Measurements from ENCODE around the gene RWDD4.
"Not testable (repeated sequence)": the region's sequence is repeated elsewhere in the genome, so short reads cannot be mapped to it uniquely, and the experiment has no call there.

Gene RWDD4

DNA sequence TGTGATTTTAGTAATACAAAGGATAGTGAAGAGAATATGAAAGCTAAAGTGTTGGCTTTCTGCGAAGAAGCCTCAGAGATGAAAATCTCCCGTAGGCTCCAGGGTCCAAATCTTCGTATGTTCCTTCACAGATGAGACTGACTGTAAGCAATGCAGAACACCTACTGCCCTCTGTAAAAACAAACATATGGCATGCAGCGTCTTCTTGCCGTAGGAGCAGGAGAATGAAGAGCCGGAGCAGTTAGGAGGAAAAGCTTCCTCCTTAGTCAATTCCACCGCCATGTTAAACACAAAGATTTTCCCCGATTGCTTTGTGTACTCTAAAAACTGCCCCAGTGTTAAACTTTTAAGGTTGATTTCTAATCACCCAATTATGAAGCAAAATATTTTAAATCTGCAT is 22.5 kb downstream of the RWDD4 start:
- in situ Hi-C loops (cut with MboI; ENCODE audit: low sequenced_read_pairs), result no loop called here

DNA sequence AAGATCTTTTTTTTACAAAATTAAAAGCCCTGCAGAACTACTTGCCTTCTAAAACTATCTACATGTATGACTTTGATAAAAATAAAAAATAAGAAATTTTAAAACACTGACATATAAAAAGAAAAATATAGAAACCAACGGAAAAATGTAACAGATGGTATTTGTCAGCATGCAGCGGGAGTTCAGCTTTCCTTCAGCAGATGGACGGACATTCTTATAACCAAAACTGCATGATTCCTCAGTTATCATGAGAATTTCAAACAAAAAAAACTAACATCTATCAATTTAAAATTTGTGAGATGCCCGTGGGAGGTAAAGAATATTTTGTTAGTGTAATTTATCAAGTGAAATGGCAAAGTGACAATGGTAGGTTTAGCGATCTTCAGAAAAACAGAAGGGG is 23.2 kb downstream of the RWDD4 start:
- in situ Hi-C loops (cut with MboI; ENCODE audit: low sequenced_read_pairs), result no loop called here

DNA sequence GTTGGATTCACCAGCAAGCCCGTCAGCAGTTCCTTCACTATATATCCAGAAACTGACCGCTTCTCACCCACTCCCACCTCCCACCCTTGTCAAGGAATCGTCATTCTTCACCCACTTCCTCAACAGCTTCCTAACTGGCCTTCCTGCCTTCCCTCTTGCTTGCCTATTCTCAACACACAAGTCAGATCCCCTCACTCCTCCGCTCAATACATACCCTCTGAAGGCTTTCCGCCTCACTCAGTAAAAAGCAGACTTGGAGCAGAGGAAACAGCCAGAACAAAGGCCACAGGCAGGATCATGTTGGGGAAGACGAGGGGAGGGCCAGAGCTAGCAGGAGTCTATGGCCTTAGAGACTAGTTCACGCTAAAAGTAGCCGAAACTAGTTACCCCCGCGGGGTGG is 23.7 kb downstream of the RWDD4 start:
- in situ Hi-C loops (cut with MboI; ENCODE audit: low sequenced_read_pairs), result no loop called here

DNA sequence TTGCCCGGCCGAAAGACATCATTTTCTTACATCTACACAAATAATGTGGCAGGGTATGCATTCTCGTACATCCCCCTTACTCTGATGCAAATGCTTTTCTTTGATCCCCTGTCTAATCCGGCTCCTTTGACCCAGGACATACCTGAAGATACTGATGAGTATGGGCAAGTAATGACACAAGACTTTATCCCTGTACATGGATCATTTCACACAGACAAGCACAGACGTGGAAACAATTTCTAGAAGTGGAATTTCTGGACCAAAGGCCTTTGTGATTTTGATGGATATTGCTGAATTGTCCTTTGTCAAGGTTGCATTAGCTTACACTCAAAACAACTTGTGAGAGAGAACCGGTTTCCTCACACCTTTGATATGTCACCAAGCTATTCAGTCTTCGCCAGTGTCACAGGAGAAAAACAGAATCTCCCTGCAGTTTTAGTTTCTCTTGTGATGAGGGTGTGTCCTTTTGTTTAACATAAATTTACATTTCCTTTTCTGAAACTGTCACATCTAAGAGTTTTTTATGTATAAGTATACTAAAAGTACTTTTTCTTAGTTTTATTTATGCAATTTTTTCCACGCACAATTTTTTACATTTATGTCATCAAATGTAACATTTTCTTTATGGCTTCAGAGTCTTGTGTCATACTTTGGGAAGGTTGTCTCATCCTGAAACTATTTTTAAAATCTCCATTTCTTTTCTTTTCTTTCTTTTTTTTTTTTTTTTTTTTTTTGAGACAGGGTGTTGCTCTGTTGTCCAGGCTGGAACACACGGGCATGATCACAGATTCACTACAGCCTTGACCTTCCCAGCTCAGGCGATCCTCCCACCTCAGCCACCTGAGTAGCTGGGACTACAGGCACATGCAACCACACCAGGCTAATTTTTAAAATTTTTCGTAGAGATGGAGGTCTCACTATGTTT is 25.2 kb downstream of the RWDD4 start:
- in situ Hi-C loops (cut with MboI; ENCODE audit: low sequenced_read_pairs), result no loop called here

DNA sequence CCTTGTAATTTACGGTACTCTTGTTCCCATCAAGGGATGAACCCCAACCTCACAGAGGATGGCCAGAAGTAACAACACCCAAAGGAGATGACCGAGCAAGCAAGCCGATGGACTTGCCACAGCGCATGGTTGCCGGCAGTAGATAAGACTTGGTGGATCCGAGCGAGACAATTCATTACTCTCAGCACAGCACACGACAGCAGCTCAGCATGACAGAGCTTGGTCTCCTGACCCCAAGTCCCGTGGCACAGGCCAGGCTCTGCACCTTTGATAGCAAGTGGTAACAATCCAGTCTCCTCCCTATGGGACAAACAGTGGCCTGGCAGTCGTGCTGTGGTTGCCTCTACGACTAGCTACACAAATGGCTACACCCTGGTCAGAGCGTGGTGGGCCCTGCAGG is 26.3 kb downstream of the RWDD4 start:
- in situ Hi-C loops (cut with MboI; ENCODE audit: low sequenced_read_pairs), result no loop called here

DNA sequence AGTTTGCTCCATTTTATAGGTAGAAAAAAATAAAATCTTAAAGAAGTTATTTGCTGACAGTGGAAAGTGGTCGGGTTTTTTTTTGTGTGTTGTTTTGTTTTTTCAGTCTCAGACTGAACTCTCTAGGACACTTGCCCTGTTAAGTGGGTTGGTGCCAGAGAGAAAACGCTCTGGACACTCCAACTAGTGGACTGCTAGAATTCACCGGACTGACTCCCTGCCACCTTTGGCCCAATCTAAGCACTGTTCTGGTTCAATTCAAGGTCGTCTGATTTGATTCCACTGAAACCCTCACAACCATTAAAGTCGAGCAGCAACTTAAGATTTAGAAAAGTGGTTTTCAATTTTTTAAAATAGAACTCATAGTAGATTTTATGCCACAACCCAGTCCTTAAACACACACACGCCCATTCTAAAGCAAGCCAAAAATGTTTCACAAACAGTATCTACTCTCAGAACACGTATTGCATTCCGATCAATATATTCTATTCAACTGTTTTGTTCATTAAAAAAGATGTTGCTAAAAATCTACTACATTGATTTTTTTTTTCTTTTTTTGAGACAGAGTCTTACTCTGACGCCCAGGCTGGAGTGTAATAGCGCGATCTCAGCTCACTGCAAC is 27.3 kb downstream of the RWDD4 start:
- in situ Hi-C loops (cut with MboI; ENCODE audit: low sequenced_read_pairs), result no loop called here

DNA sequence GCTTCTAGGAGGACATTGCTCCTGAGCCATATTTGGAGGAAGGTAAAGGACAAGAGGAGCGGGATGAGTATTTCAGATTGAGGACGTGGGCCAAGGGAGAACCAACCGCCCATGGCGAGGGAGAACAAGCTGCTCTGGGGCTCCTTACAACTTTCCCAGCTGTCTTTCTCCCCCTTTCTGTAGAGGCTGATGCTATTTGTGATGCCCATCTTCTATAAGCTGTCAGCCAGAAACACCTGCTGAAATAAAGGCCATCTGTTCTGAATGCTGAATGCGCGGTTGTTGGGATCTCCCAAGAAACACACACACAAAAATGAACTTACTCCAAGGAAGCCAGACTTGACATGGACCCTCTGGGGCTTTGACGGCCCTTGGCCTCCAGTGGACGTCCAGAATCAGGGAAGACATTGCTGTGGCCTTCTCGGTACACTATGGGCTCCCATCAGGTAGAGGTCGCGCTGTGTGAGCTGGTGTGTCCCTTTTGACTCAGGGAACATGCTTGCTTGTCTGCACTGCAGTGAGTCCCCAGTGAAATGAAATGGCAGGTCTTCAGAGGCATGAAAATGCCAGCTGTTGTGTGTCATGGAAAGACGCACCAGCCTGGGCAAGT is 30.9 kb downstream of the RWDD4 start:
- in situ Hi-C loops (cut with MboI; ENCODE audit: low sequenced_read_pairs), result no loop called here

DNA sequence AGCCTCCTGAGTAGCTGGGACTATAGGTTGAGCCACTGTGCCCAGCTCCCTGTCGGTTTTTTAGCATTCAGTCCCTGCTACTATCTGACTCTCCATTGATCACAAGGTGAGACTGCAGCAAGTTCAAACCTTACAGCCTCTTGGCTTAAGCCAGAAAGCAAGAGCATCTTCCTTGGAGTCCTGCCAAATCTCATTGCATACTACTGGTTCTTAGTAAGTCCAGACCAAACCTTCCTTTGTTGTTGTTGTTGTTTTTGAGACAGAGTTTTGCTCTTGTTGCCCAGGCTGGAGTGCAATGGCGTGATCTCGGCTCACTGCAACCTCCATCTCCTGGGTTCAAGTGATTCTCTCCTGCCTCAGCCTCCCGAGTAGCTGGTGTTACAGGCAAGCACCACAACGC is 31.7 kb downstream of the RWDD4 start:
- in situ Hi-C loops (cut with MboI; ENCODE audit: low sequenced_read_pairs), result not testable (repeated sequence)

DNA sequence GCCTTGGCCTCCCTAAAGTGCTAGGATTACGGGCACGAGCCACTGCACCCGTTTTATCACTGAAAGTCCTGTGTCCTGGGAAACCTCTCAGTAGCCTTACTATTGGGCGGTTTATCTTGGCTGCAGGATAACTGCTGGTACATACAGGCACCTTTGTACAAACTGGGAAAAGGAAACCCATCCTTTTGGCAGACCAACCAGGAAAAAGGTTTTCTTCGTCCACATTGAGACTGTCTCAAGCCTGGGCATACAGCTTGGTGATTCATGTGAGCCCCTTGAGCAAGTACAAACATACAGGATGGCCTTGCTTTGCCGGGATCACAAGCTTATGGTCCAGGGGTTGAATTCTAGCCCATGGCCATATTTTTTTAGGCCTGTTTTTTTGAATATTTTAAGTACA is 32.8 kb downstream of the RWDD4 start:
- in situ Hi-C loops (cut with MboI; ENCODE audit: low sequenced_read_pairs), result no loop called here

DNA sequence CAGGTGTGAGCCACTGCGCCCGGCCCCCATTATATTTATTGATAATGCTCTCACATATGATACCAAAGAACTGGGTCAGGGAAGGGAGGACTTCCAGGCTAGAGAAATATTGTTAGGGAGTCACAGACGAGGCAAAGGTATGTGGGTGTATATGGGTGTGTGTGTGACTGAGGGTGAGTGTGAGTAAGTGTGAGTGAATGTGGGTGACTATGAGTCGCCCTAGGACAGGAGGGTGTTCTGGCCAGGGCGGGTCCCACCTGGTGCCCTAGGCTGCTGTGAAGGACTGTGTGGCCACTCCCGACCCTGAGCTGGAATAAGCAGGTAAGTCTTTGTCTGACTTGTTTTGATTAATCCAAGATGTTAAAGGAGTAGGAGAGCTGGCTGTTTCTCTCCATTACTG is 34.4 kb downstream of the RWDD4 start:
- in situ Hi-C loops (cut with MboI; ENCODE audit: low sequenced_read_pairs), result no loop called here

DNA sequence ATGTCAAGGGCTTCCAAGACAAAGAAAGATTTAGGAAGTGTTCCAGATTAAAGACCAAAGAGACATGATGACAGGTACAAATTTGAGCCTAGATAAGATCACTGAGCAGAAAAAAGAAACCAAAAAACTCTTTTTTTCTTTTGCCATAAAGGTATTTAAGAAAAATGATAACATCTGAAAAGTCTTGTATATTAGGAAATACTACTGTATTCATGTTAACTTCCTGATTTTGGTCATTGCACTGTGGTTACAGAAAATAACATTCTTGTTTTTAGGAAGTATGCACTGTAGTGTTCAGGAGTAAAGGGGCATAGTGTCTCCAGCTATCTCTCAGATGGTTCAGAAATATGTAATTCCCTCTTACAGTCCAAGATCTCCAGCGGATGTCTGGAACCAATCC is 37.1 kb downstream of the RWDD4 start:
- in situ Hi-C loops (cut with MboI; ENCODE audit: low sequenced_read_pairs), result no loop called here

DNA sequence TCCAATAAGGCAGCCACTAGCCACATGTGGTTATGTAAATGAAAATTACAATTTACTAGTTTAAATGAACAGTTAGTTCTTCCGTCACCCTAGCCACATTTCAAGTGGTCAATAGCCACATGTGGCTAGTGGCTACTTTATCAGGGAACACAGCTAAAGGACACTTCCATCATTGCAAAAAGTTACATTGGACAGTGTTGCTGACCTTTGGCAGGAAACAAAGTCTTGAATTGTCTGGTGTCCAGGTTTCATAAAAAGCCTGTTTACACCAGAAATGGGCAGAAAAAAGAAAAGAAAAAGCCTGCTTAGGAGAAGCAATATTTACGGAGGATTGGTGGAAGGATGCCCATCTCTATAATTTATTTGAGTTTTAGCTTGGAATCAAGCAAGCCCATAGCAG is 38.6 kb downstream of the RWDD4 start:
- in situ Hi-C loops (cut with MboI; ENCODE audit: low sequenced_read_pairs), result no loop called here

DNA sequence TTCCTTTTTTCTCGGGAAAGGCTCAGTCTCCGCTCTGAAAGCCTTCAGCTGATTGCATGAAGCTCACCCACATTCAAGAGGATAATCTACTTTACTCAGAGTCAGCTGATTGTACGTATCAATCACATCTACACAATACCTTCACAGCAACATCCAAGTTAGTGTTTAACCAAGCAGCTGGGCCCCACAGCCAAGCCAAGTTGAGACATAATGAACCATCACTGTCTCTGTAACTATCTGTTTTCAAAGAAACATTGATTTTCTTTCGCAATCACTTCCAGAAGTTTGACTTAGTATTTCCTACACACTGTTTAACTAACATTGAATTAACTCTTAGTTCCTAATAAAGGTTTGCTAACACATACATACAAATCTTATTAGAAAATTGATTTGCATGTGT is 40.3 kb downstream of the RWDD4 start:
- in situ Hi-C loops (cut with MboI; ENCODE audit: low sequenced_read_pairs), result no loop called here

DNA sequence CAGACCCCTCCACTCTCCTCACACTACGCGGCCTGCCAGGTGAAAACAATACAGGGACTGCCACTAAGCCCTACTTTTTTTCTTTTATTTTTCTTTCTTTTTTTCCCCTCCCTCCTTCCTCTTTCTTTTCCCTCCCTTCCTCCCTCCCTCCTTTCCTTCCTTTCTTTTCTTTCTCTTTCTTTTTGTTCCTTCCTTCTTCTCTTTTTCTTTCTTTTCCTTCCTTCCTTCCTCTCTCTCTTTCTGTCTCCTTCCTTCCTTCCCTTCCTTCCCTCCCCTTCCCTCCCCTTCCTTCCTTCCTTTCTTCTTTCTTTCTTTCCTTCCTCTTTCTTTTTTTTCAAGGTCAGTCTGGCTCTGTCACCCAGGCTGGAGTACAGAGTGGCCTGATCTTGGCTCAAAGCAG is 41.9 kb downstream of the RWDD4 start:
- in situ Hi-C loops (cut with MboI; ENCODE audit: low sequenced_read_pairs), result no loop called here

DNA sequence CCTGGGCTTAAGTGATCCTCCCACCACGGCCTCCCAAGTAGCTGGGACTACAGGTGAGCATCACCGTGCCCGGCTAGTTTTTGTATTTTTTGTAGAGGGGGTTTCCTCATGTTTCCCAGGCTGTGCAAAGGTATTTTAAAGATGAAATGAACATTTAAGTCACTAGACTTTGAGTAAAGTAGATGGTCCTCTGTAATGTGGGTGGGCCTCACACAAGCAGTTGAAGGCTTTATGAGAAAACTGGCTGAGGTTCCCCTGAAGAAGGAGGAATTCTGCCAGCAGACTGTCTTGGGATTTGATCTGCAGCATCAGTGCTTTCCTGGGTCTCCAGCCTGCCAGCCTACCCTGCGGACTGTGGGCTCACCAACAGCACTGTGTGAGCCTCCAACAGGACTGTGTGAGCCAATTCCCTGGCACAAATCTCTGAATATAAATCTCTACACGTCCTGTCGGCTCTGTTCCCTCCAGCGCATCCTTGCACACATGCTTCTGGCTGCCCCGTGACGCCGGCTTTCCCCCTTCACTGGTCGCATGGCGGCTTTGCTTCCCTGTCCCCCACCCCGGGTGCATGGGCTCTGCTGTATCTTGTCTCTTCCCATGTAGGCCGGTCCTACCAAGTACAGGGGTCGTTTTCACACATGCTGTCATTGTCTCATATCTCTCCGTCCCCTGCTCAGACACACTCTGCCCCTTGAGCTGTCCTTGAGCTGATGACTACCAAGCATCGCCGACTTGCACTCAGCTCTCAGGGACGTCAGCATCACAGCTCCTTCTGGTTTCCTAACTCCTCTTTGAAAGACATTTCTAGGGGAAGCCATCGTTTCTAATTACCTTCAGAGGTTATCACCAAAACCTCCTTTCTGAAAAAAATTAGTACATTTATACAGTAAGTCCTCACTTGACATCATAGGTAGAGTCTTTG is 46.4 kb downstream of the RWDD4 start:
- in situ Hi-C loops (cut with MboI; ENCODE audit: low sequenced_read_pairs), result no loop called here

DNA sequence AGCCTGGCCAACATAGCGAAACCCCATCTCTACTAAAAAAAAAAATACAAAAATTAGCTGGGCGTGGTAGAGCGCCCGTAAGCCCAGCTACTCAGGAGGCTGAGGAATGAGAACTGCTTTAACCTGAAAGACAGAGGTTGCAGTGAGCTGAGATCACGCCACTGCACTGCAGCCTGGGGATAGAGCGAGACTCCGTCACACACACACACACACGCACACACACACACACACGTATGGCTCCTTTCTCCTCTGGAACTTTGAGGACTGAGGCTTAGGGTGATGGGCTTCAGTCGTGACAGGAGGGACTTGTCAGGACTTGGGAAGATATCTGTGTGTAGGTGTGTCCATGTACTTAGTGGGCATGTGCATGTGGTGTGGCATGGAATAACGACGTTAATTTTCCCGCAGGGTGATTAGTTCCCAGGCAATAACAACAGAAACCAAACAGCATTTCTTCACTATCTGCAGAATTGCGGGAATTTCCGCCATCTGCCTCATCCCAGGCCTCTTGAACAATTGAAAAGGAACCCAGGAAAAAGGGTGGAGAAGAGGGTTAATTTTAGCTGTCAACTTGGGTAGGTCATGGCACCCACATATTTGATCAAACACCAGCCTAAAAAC is 47.7 kb downstream of the RWDD4 start:
- in situ Hi-C loops (cut with MboI; ENCODE audit: low sequenced_read_pairs), result no loop called here

DNA sequence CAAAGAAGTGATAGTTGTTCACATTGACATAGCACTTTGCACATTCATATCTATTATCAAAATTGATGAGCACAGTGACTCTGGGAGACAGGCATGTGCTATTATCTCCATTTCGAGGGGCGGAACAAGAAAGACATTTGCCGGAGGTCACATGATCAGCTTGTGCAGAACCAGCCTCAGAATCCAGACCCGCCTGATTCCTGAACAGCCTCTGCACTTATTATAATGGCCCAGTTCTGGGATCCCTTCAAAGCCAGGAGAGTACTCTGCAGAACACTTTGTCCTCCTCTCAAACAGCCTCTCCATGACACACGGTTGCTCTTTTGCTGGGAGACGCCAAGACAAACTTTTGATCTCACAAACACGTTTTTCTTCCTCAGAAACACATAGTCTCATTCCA is 48.4 kb downstream of the RWDD4 start:
- in situ Hi-C loops (cut with MboI; ENCODE audit: low sequenced_read_pairs), result no loop called here

DNA sequence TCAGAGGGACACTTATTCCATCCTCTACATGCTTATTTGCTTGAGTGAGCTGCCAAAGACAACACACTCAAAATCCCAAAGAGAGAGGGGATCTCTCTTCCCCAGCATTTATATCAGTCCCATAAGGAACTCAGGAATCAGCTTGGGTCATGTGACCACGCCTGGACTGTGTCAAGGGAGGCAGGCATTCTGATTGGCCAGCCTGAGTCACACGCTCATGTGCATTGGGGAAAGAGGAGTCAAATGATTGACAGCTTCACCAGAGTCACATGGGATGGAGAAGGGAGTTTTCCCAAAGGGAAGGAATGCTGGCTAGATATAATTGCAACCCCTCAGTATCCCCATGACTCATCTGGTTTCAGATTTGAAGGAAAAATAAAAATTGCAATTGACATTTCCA is 49.0 kb downstream of the RWDD4 start:
- in situ Hi-C loops (cut with MboI; ENCODE audit: low sequenced_read_pairs), result no loop called here

DNA sequence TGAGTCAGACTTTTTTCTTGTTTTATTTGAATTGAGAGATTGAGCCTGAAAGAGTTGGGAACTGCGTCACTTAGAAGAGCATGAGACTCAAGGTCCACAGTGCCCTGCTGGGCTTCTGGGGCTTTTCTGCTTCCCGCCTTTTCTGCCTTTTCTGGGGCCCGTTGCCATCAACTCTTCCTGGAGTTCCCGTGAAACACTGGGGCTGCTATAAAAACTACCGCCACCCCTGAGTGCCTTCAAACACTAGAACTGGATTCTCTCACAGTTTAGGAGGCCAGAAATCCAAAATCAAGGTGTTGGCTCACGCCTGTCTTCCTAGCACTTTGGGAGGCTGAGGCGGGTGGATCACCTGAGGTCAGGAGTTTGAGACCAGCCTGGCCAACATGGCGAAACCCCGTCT is 49.8 kb downstream of the RWDD4 start:
- in situ Hi-C loops (cut with MboI; ENCODE audit: low sequenced_read_pairs), result no loop called here

DNA sequence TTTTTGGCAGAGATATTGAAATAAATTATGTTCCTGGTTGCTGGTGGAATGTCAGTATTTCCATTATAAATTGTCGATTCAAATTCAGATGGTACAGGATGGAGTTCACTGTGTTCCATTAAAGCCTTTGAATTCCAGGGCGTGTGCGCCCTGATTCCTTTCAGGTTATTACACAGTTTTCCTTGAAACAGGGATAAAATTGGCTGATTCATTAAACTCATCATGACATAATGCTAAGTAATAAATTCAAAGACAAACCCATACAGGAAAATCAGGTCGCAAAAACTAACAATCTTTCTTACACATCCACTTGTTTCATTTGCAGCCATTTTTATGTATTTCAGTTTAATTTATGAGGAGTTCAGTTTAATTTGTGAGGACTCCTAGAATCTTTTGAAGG is 51.1 kb downstream of the RWDD4 start:
- in situ Hi-C loops (cut with MboI; ENCODE audit: low sequenced_read_pairs), result no loop called here

DNA sequence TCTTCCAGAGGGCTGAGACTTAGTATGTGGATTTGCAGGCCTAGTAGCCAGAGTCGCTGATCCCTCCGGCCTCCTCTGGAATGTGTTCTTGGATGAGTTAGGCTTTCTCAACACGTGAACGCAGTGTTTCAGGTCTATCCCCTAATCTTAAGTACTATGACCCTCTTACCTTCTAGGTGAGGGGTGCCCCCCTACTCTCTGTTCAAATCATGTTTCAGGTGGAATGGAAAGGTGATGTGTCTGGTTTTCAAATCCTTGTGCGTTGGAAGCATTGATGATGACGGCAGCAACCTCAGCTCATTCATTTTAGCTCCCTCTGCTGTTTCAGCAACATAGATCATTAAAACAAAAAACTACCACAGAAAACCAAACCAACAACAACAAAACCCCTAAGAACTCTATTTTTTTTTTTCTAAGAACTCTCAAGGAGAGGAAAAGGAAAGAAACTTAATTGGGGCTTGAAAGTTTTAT is 56.4 kb downstream of the RWDD4 start:
- in situ Hi-C loops (cut with MboI; ENCODE audit: low sequenced_read_pairs), result no loop called here
